Stimulated activated naive B cell treated with anti-CD40 and anti-IgM and Interleukin-4, amounts not matched to agents 10 μg/mL and 1 μg/mL and 100 μg/mL, for 72 hours (primary cell): ENCODE results near the gene RAP2C.
A peak's percentile ranks its signal among the peaks of the same experiment; 100 is the strongest.

ENCODE experiments used
- ATAC-seq, 2 donors: fragments of 150-1000 bp; cut with Tn5 transposase; replicated peaks; 2 replicates each; pipeline ENCODE4 v1.10.0; 2021; ENCODE audit warnings: moderate library complexity in 1 of 2
- DNase-seq: peaks from one replicate; pipeline ENCODE4 v3.0.0; 2021
- H3K27ac Mint-ChIP-seq: one replicate; pipeline ENCODE4 v1.8.0; 2022; ENCODE audit warnings: mild to moderate bottlenecking, mixed read lengths
- H3K27me3 Mint-ChIP-seq, 2 donors: one replicate each; pipeline ENCODE4 v1.8.0; 2022; ENCODE audit warnings: mixed read lengths in 2 of 2
- H3K36me3 Mint-ChIP-seq, 2 donors: one replicate each; pipeline ENCODE4 v1.8.0; 2022; ENCODE audit warnings: mixed read lengths in 2 of 2, mild to moderate bottlenecking in 1 of 2
- H3K4me1 Mint-ChIP-seq, 2 donors: one replicate each; pipeline ENCODE4 v1.8.0; 2022; ENCODE audit warnings: mixed read lengths in 2 of 2, mild to moderate bottlenecking in 1 of 2
- H3K4me3 Mint-ChIP-seq, 2 donors: one replicate each; pipeline ENCODE4 v1.8.0; 2022; ENCODE audit warnings: mild to moderate bottlenecking in 2 of 2, mixed read lengths in 2 of 2, moderate library complexity in 1 of 2
- H3K9me3 Mint-ChIP-seq, 2 donors: one replicate each; pipeline ENCODE4 v1.8.0; 2022; ENCODE audit warnings: mixed read lengths in 2 of 2, mild to moderate bottlenecking in 1 of 2

RAP2C gene

DNA sequence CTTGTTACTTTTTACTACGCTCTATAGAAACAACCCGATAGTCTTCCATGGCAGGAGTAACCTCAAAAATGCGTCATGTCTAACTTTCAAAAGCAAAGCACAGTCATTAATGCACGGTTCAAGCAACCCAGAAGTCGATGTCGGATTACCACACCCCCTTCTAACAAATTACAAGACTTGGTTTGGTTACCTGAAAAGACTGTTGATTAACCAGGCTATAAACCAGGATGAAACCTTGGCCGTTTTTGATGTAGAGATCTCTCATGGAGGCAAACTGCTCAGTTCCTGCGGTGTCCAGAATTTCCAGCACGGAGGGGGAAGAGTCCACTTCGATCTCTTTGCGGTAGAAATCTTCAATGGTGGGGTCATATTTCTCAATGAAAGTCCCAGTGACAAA is 2.4 kb downstream of the RAP2C start:
- DNase-seq, result no peak
- H3K4me1 Mint-ChIP-seq, result peaks cover 14 to 26% of the 10 kb centered on the region in 2 donors
- ATAC-seq, result peak; percentile 30 to 49
- H3K36me3 Mint-ChIP-seq, result peaks cover 4 to 13% of the 10 kb centered on the region in 2 donors
- peak overlapping the region; percentile 89 to 92 for H3K4me3 Mint-ChIP-seq
- peak overlapping the region; percentile 97 for H3K27ac Mint-ChIP-seq
- H3K27me3 Mint-ChIP-seq, result no peaks in the 10 kb centered on the region
- H3K9me3 Mint-ChIP-seq, result no peaks in the 10 kb centered on the region

GRCh38 chrX:132216283-132216682 is 3.0 kb downstream of the RAP2C start:
- Mint-ChIP-seq H3K4me1 (peaks cover 14 to 29% of the 10 kb centered on the region in 2 donors), H3K27ac (peak overlapping the region; percentile 4), H3K36me3 (peaks cover 4 to 18% of the 10 kb centered on the region in 2 donors), H3K9me3 (no peaks in the 10 kb centered on the region), H3K27me3 (no peaks in the 10 kb centered on the region), H3K4me3 (peak overlapping the region; percentile 89 to 92)
- DNase-seq (no peak), ATAC-seq (no peak)

- ATAC-seq (no peak), DNase-seq (no peak)
- H3K4me3 Mint-ChIP-seq, result peak overlapping the region; percentile 32 to 59
- H3K4me1 Mint-ChIP-seq, result peaks cover 15 to 40% of the 10 kb centered on the region in 2 donors
- H3K36me3 Mint-ChIP-seq, result peaks cover 4 to 21% of the 10 kb centered on the region in 2 donors
- no peaks in the 10 kb centered on the region for H3K27me3 Mint-ChIP-seq
- H3K9me3 Mint-ChIP-seq, result no peaks in the 10 kb centered on the region
- H3K27ac Mint-ChIP-seq, result no peak overlapping the region
Observed at GRCh38 chrX:132214518-132214917, 4.7 kb downstream of the RAP2C start.

GRCh38 chrX:132209527-132209926 is 9.7 kb downstream of the RAP2C start:
- H3K36me3 Mint-ChIP-seq, result peaks cover 6 to 16% of the 10 kb centered on the region in 2 donors

GRCh38 chrX:132208422-132208821 is 10.8 kb downstream of the RAP2C start:
- H3K4me3 Mint-ChIP-seq, result no peak overlapping the region
- ATAC-seq (no peak), DNase-seq (no peak)
- H3K9me3 Mint-ChIP-seq, result no peaks in the 10 kb centered on the region
- H3K27me3 Mint-ChIP-seq, result no peaks in the 10 kb centered on the region
- peaks cover 2 to 11% of the 10 kb centered on the region in 2 donors for H3K36me3 Mint-ChIP-seq
- peaks cover 7 to 27% of the 10 kb centered on the region in 2 donors for H3K4me1 Mint-ChIP-seq
- H3K27ac Mint-ChIP-seq, result no peak overlapping the region

More at GRCh38 chrX:132209527-132209926, 9.7 kb downstream of the RAP2C start:
- Mint-ChIP-seq H3K27ac (no peak overlapping the region), H3K27me3 (no peaks in the 10 kb centered on the region), H3K4me1 (peaks cover 12 to 32% of the 10 kb centered on the region in 2 donors), H3K4me3 (no peak overlapping the region), H3K9me3 (no peaks in the 10 kb centered on the region)
- no peak for ATAC-seq
- DNase-seq, result no peak

DNA sequence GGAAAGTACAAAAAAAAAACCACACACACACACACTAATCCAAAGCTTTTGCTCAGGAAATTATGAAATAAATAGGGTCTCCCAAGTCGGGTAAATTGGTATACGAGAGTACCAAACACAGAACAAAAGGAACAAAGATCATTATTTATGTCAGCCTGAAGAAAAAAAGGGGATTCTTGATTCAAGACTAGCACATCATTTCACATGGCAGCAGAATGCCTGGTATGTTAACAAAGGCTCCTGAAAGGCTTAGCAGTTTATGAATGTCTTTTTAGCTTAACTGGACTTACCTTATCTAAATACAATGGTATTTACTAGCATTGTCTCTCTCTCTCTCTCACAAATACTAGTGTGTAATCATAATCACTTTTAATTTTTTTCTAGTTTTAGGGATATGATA is 11.3 kb downstream of the RAP2C start:
- no peaks in the 10 kb centered on the region for H3K9me3 Mint-ChIP-seq
- no peak overlapping the region for H3K27ac Mint-ChIP-seq
- DNase-seq, result no peak
- no peak overlapping the region for H3K4me3 Mint-ChIP-seq
- H3K27me3 Mint-ChIP-seq, result no peaks in the 10 kb centered on the region
- ATAC-seq, result no peak
- peaks cover 2 to 11% of the 10 kb centered on the region in 2 donors for H3K36me3 Mint-ChIP-seq
- peaks cover 7 to 27% of the 10 kb centered on the region in 2 donors for H3K4me1 Mint-ChIP-seq

DNA sequence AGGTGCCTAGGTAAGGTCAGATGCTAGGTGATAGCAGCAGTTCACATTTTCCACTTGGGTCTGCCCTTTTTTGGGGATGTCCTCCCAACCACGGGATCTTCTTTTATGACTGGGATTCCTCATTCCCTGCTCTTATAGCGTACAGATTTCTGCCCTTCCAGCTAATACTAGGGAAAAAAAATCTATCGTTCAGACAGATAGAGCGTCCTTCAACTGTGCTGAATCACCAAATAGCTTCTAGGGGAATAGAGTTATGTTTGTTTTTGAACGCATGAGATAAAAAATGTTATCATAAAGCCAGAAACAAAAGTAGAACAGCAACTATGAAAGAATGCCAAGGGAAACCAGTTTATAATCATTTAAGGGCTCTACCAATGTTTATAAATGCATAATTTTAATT is 13.0 kb downstream of the RAP2C start:
- Mint-ChIP-seq H3K4me1 (peaks cover 7 to 17% of the 10 kb centered on the region in 2 donors), H3K4me3 (no peak overlapping the region), H3K36me3 (peaks cover 2 to 6% of the 10 kb centered on the region in 2 donors), H3K27me3 (no peaks in the 10 kb centered on the region), H3K9me3 (no peaks in the 10 kb centered on the region), H3K27ac (no peak overlapping the region)
- DNase-seq (no peak), ATAC-seq (no peak)

GRCh38 chrX:132204629-132205028 is 14.6 kb downstream of the RAP2C start:
- no peaks in the 10 kb centered on the region for H3K27me3 Mint-ChIP-seq

DNA sequence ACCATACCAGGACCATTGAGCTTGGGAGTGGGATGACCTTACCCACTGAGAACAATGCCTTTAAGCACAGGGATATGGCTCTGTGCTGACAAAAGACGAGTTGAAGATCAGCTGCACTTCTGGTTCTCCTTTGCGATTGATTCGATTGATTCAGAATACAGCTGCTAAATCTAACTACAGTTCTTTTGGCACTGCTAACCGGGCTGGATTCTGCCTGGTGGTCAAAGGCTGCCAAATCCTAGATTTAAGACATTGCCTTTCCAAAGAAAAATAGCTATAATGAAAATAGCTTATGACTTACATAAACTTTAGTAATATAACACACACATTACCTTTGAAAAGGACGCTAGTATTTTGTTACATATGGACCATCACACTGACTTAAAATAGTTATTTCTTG is 18.3 kb downstream of the RAP2C start:
- ATAC-seq (no peak), DNase-seq (no peak)
- Mint-ChIP-seq H3K27me3 (no peaks in the 10 kb centered on the region), H3K36me3 (peaks cover 6 to 7% of the 10 kb centered on the region in 2 donors), H3K9me3 (peaks cover 2 to 5% of the 10 kb centered on the region in 2 donors), H3K27ac (no peak overlapping the region), H3K4me1 (peaks cover 0 to 2% of the 10 kb centered on the region in 2 donors), H3K4me3 (no peak overlapping the region)

More at GRCh38 chrX:132204629-132205028, 14.6 kb downstream of the RAP2C start:
- ATAC-seq, result no peak
- no peaks in the 10 kb centered on the region for H3K9me3 Mint-ChIP-seq
- H3K4me3 Mint-ChIP-seq, result no peak overlapping the region
- H3K27ac Mint-ChIP-seq, result no peak overlapping the region
- peaks cover 2 to 3% of the 10 kb centered on the region in 2 donors for H3K36me3 Mint-ChIP-seq
- H3K4me1 Mint-ChIP-seq, result peaks cover 4% of the 10 kb centered on the region in 2 donors
- DNase-seq, result no peak

- H3K4me3 Mint-ChIP-seq, result no peak overlapping the region
- no peaks in the 10 kb centered on the region for H3K4me1 Mint-ChIP-seq
- ATAC-seq (no peak), DNase-seq (no peak)
- H3K27me3 Mint-ChIP-seq, result no peaks in the 10 kb centered on the region
- peaks cover 6 to 7% of the 10 kb centered on the region in 2 donors for H3K36me3 Mint-ChIP-seq
- H3K9me3 Mint-ChIP-seq, result peaks cover 2 to 5% of the 10 kb centered on the region in 2 donors
- H3K27ac Mint-ChIP-seq, result no peak overlapping the region
Observed at GRCh38 chrX:132199941-132200340, 19.3 kb downstream of the RAP2C start.

DNA sequence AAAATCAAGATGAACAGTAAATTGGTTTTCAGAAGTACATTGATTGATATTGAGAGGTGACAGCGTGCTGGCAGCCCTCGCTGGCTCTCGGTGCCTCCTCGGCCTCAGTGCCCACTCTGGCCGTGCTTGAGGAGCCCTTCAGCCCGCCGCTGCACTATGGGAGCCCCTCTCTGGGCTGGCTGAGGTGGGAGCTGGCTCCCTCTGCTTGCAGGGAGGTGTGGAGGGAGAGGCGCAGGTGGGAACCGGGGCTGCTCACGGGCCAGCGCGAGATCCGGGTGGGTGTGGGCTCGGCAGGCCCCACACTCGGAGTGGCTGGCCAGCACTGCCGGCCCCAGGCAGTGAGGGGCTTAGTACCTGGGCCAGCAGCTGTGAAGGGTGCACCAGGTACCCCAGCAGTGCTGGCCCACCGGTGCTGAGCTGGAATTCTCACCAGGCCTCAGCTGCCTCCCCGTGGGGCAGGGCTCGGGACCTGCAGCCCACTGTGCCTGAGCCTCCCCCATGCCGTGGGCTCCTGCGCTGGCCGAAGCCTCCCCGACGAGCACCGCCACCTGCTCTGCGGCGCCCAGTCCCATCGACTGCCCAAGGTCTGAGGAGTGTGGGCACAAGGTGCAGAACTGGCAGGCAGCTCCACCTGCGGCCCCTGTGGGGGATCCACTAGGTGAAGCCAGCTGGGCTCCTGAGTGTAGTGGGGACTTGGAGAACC is 25.2 kb downstream of the RAP2C start:
- peaks cover 2 to 5% of the 10 kb centered on the region in 2 donors for H3K9me3 Mint-ChIP-seq
- H3K27ac Mint-ChIP-seq, result no peak overlapping the region
- ATAC-seq (no peak), DNase-seq (no peak)
- H3K4me1 Mint-ChIP-seq, result no peaks in the 10 kb centered on the region
- no peak overlapping the region for H3K4me3 Mint-ChIP-seq
- H3K36me3 Mint-ChIP-seq, result peaks cover 9 to 10% of the 10 kb centered on the region in 2 donors
- H3K27me3 Mint-ChIP-seq, result no peaks in the 10 kb centered on the region

DNA sequence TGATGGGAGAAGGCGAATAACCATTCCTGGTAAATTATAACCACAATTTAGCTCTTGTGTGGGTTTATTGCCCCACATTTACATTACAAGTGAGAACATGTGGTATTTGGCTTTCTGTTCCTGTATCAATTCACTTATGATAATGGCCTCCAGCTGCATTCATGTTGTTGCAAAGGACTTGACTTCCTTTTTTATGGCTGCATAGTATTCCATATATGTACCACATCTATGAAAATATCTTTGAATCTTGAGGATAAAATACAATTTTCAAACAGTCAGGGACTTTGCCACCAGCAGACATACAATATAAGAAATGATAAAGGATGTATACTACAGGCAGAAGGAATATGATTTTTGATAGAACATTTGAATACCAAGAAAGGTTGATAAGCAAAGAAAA is 27.3 kb downstream of the RAP2C start:
- H3K4me3 Mint-ChIP-seq, result no peak overlapping the region
- H3K9me3 Mint-ChIP-seq, result peaks cover 2 to 5% of the 10 kb centered on the region in 2 donors
- peaks cover 6 to 9% of the 10 kb centered on the region in 2 donors for H3K36me3 Mint-ChIP-seq
- H3K4me1 Mint-ChIP-seq, result no peaks in the 10 kb centered on the region
- H3K27ac Mint-ChIP-seq, result no peak overlapping the region
- ATAC-seq (no peak), DNase-seq (no peak)
- H3K27me3 Mint-ChIP-seq, result no peaks in the 10 kb centered on the region

- DNase-seq (no peak), ATAC-seq (no peak)
- no peaks in the 10 kb centered on the region for H3K36me3 Mint-ChIP-seq
- no peaks in the 10 kb centered on the region for H3K9me3 Mint-ChIP-seq
- no peak overlapping the region for H3K4me3 Mint-ChIP-seq
- H3K27me3 Mint-ChIP-seq, result no peaks in the 10 kb centered on the region
- H3K27ac Mint-ChIP-seq, result no peak overlapping the region
- H3K4me1 Mint-ChIP-seq, result no peaks in the 10 kb centered on the region
Observed at GRCh38 chrX:132188175-132188574, 31.1 kb downstream of the RAP2C start.

GRCh38 chrX:132187451-132187850 is 31.8 kb downstream of the RAP2C start:
- no peaks in the 10 kb centered on the region for H3K36me3 Mint-ChIP-seq
- H3K4me3 Mint-ChIP-seq, result no peak overlapping the region
- no peak for DNase-seq
- no peak for ATAC-seq
- H3K27ac Mint-ChIP-seq, result no peak overlapping the region
- H3K9me3 Mint-ChIP-seq, result no peaks in the 10 kb centered on the region
- no peaks in the 10 kb centered on the region for H3K27me3 Mint-ChIP-seq
- H3K4me1 Mint-ChIP-seq, result no peaks in the 10 kb centered on the region

GRCh38 chrX:132184871-132185270 is 34.4 kb downstream of the RAP2C start:
- Mint-ChIP-seq H3K27ac (no peak overlapping the region), H3K36me3 (no peaks in the 10 kb centered on the region), H3K9me3 (no peaks in the 10 kb centered on the region), H3K27me3 (no peaks in the 10 kb centered on the region), H3K4me3 (no peak overlapping the region), H3K4me1 (no peaks in the 10 kb centered on the region)
- ATAC-seq, result no peak
- no peak for DNase-seq
